Measurements from ENCODE around the gene MISP3.

DNA sequence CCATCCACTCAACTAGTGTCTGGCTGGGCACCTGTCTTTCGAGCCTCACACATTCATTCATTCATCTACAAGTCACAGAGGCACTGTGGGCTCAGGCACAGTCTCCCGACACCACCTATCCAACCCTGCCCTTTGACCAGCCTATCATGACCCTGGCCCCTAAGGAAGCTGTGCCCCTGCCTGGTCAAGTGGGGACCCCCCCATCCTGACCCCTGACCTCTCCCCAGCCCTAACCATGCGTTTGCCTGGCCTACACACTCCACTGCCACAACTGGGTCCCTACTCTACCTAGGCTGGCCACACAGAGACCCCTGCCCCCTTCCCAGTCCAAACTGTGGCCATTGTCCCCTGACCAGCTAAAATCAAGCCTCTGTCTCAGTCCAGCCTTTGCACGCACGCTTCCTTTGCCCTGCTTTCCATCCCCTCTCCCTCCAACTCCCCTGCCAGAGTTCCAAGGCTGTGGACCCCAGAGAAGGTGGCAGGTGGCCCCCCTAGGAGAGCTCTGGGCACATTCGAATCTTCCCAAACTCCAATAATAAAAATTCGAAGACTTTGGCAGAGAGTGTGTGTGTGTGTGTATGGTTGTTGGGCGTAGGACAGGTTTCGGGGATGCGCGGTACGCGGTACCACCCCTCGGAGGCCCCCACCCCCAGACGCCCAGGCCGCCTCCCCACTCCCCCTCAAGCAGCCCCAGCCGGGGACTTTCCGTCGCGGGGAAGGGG lies 41.4 kb upstream of the MISP3 start:
- TF ChIP-seq GATA2 (IDR thresholded peaks at IDR 0.05; ENCODE audit: low read depth, low read length) (no peak), GATA3 (IDR thresholded peaks at IDR 0.05; ENCODE audit: low read depth, low read length) (no peak)
